B cell (primary cell): ENCODE measurements around the gene MFGE8. TPM values are rescaled to one million over a fixed set of nuclear protein-coding genes. Genes with fewer than 3 reads are reported as not detected.

Experiments used
- ATAC-seq: fragments of 200-7000 bp; cut with Tn5 transposase; one replicate; pipeline ENCODE4 v1.10.0; 2021; ENCODE audit warnings: low read depth, mild to moderate bottlenecking, moderate number of reproducible peaks, moderate library complexity
- CTCF ChIA-PET: fragments of 350-600 bp; sonication (Branson Sonifier 250); formaldehyde crosslinking; loops from one replicate; lab custom pipeline; 2021; ENCODE audit warnings: antibody characterized with exemption, inconsistent platforms; lab: Charles Lee
- POLR2A ChIA-PET: fragments of 350-600 bp; sonication (Branson Sonifier 250); formaldehyde crosslinking; loops from one replicate; lab custom pipeline; 2021; ENCODE audit warnings: antibody characterized with exemption; lab: Charles Lee
- DNase-seq: peaks from one replicate; pipeline ENCODE4 v3.0.0; 2013
- H2AFZ ChIP-seq: 2 replicates; pipeline ENCODE4 v1.6.1; 2012; ENCODE audit warnings: mild to moderate bottlenecking, low read depth, low read length; ENCODE audit not compliant: insufficient read depth, poor library complexity, severe bottlenecking
- H3K27ac ChIP-seq, 2 donors: 1 replicate in 1 of 2; 2 replicates in 1 of 2; pipeline ENCODE4 v1.5.1; 2012 to 2013; ENCODE audit warnings: low read length in 2 of 2, mild to moderate bottlenecking in 2 of 2, moderate library complexity in 1 of 2
- H3K27me3 ChIP-seq, 4 experiments: fragments of 200-600 bp in 1 of 4; sonication (generic) in 1 of 4; replicated peaks in 1 of 4; 1 replicate in 2 of 4; 2 replicates in 2 of 4; pipeline versions ENCODE4 v1.6.1 to v1.7.0; 2013 to 2016; ENCODE audit warnings: low read length in 3 of 4, mild to moderate bottlenecking in 2 of 4, mixed read lengths in 1 of 4, moderate library complexity in 1 of 4; ENCODE audit not compliant: insufficient read depth in 4 of 4, control insufficient read depth in 3 of 4; ENCODE audit errors: control extremely low read depth in 1 of 4
- H3K36me3 ChIP-seq, 2 experiments: replicated peaks in 1 of 2; 1 replicate in 1 of 2; 2 replicates in 1 of 2; pipeline versions ENCODE4 v1.6.1 to v1.7.1; 2013; ENCODE audit warnings: low read length in 1 of 2; ENCODE audit not compliant: insufficient read depth in 2 of 2, control insufficient read depth in 1 of 2; ENCODE audit errors: control extremely low read depth in 1 of 2, extremely low read depth in 1 of 2
- H3K4me1 ChIP-seq, 2 donors: fragments of 200-600 bp in 1 of 2; sonication (generic) in 1 of 2; 1 replicate in 1 of 2; 2 replicates in 1 of 2; pipeline versions ENCODE4 v1.5.1 to v1.6.1; 2013 to 2017; ENCODE audit warnings: low read length in 2 of 2; ENCODE audit not compliant: control insufficient read depth in 2 of 2, insufficient read depth in 2 of 2
- H3K4me2 ChIP-seq: replicated peaks from 2 replicates; pipeline ENCODE3; 2012; ENCODE audit warnings: mild to moderate bottlenecking, low read depth, low read length; ENCODE audit not compliant: poor library complexity, severe bottlenecking
- H3K4me3 ChIP-seq, 5 experiments: fragments of 200-600 bp in 1 of 5; sonication (generic) in 1 of 5; 1 replicate in 3 of 5; 2 replicates in 2 of 5; pipeline versions ENCODE4 v1.5.1 to v1.7.0; 2011 to 2016; ENCODE audit warnings: low read length in 4 of 5, mild to moderate bottlenecking in 4 of 5, low read depth in 2 of 5, control low read depth in 1 of 5, moderate library complexity in 1 of 5; ENCODE audit not compliant: insufficient read depth in 1 of 5; ENCODE audit errors: control extremely low read depth in 1 of 5, extremely low read depth in 1 of 5
- H3K79me2 ChIP-seq: fragments of 200-600 bp; sonication (generic); one replicate; pipeline ENCODE4 v1.6.0; 2016; ENCODE audit warnings: low read length; ENCODE audit not compliant: control insufficient read depth, insufficient read depth
- H3K9ac ChIP-seq: fragments of 200-600 bp; sonication (generic); 2 replicates; pipeline ENCODE4 v1.6.1; 2017; ENCODE audit warnings: mild to moderate bottlenecking, low read length, moderate library complexity
- H3K9me3 ChIP-seq, 3 donors: one replicate each; pipeline versions ENCODE4 v1.6.1 to v1.7.1; 2013; ENCODE audit warnings: low read length in 2 of 3; ENCODE audit not compliant: control insufficient read depth in 2 of 3, insufficient read depth in 1 of 3; ENCODE audit errors: control extremely low read depth in 1 of 3
- H4K20me1 ChIP-seq: 2 replicates; pipeline ENCODE4 v1.6.0; 2012; ENCODE audit warnings: mild to moderate bottlenecking, low read length; ENCODE audit not compliant: insufficient read depth, control insufficient read depth, poor library complexity, severe bottlenecking
- H3K27ac Mint-ChIP-seq: one replicate; pipeline ENCODE4 v1.8.0; 2021; ENCODE audit warnings: mixed read lengths
- H3K27me3 Mint-ChIP-seq: one replicate; pipeline ENCODE4 v1.8.0; 2021; ENCODE audit warnings: mixed read lengths
- H3K4me1 Mint-ChIP-seq: one replicate; pipeline ENCODE4 v1.8.0; 2021; ENCODE audit warnings: mixed read lengths
- H3K4me3 Mint-ChIP-seq: one replicate; pipeline ENCODE4 v1.8.0; 2021; ENCODE audit warnings: mixed read lengths
- H3K9me3 Mint-ChIP-seq: one replicate; pipeline ENCODE4 v1.8.0; 2022; ENCODE audit warnings: mixed read lengths; ENCODE audit not compliant: insufficient read depth
- CTCF ChIP-seq: fragments of 200-600 bp; IDR thresholded peaks from one replicate; pipeline ENCODE4 v1.8.0; 2022; ENCODE audit warnings: antibody characterized with exemption, mild to moderate bottlenecking
- EZH2 ChIP-seq: IDR thresholded peaks from 2 replicates; pipeline ENCODE4 v1.6.1; 2012; ENCODE audit warnings: borderline replicate concordance, low read depth, mild to moderate bottlenecking, moderate library complexity, low read length; ENCODE audit not compliant: insufficient read depth, poor library complexity, severe bottlenecking
- whole genome bisulfite sequencing: methylation state at CpG from one replicate; pipeline ENCODE4 v1.1.5; 2013; ENCODE audit warnings: missing lambda C conversion rate; ENCODE audit not compliant: insufficient coverage; 5-methylcytosine and 5-hydroxymethylcytosine counted together
- intact Hi-C: fragments of 100-400 bp; cut with micrococcal nuclease; formaldehyde crosslinking; loops from one replicate; pipeline ENCODE4 v1.10.0; 2022
- polyA plus RNA-seq: library from polyadenylated mRNA; depleted of rRNA; stranded (reverse); fragments of >200 nt; gene quantifications from 2 replicates; pipeline ENCODE4 v1.2.3, GENCODE V29; 2012
- total RNA-seq, 2 donors: library from RNA; stranded (reverse); fragments of 120-200 nt in 1 of 2; gene quantifications; 1 replicate in 1 of 2; 2 replicates in 1 of 2; pipeline versions ENCODE4 v1.2.3 to v1.2.4, GENCODE V29; 2013 to 2022

Gene MFGE8
- total and polyA plus RNA-seq, 2 donors (not counting 1 experiment from before 2014, with no cell fraction given) = 18.9 to 28.8 TPM

DNA sequence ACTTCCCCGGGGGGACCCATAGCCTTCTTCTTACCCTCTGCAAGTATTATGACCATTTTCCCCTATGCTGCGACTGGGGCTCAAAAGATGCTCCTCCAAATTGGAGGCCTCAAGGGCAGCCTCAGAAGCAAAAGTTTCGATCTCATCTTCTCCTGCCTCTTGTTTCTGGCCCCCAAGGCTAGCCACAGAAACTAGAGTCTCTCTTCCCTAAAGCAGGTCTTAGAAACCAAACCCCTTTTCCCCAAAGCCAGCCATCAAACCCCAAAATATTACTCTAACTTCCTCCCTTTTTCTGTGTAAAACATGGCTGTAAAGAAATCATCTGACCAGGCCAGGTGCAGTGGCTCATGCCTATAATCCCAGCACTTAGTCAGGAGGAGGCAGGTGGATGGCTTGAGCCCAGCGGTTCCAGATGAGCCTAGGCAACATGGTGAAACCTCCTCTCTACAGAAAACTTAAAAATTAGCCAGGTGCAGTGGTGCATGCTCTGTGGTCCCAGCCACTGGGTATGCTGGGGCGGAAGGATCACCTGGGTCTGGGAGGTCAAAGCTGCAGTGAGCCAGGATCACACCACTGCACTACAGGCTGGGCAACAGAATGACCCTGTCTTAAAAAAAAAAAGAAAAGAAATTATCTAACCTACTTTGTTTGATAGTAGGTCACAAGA lies 36.7 kb upstream of the MFGE8 start:
- no peak overlapping the region for H3K4me2 ChIP-seq
- H3K4me1 ChIP-seq = no peaks in the 10 kb centered on the region
- H3K36me3 ChIP-seq = no peaks in the 10 kb centered on the region
- no peak for TF ChIP-seq CTCF
- TF ChIP-seq EZH2 = no peak
- H3K4me3 ChIP-seq = no peak overlapping the region
- no peak overlapping the region for H2AFZ ChIP-seq
- H3K27me3 ChIP-seq = no peaks in the 10 kb centered on the region
- H3K27ac Mint-ChIP-seq = no peak overlapping the region
- no peak overlapping the region for H3K27ac ChIP-seq
- peaks cover 0 to 8% (median 0%) of the 10 kb centered on the region in 3 donors for H3K9me3 ChIP-seq
- H3K79me2 ChIP-seq = no peaks in the 10 kb centered on the region
- WGBS = 90% methylated on average over 5 of the region's 5 CpGs
- no peaks in the 10 kb centered on the region for H3K4me1 Mint-ChIP-seq
- H4K20me1 ChIP-seq = no peaks in the 10 kb centered on the region
- intact Hi-C loops = no loop called here
- H3K27me3 Mint-ChIP-seq = no peaks in the 10 kb centered on the region
- DNase-seq = no peak
- CTCF ChIA-PET = no interaction called here
- no peak overlapping the region for H3K9ac ChIP-seq
- no peaks in the 10 kb centered on the region for H3K9me3 Mint-ChIP-seq
- no peak for ATAC-seq
- H3K4me3 Mint-ChIP-seq = no peak overlapping the region
- POLR2A ChIA-PET = no interaction called here

GRCh38 chr15:88940110-88940675 lies 27.0 kb upstream of the MFGE8 start:
- H3K4me3 ChIP-seq = no peak overlapping the region
- H3K36me3 ChIP-seq = no peaks in the 10 kb centered on the region
- DNase-seq (no peak), ATAC-seq (no peak)
- Mint-ChIP-seq H3K4me3 (no peak overlapping the region), H3K27ac (no peak overlapping the region), H3K27me3 (peaks cover 9% of the 10 kb centered on the region), H3K9me3 (no peaks in the 10 kb centered on the region), H3K4me1 (no peaks in the 10 kb centered on the region)
- no peaks in the 10 kb centered on the region for H3K79me2 ChIP-seq
- no peak overlapping the region for H2AFZ ChIP-seq
- H3K9me3 ChIP-seq = peaks cover 0 to 6% (median 0%) of the 10 kb centered on the region in 3 donors
- no peak overlapping the region for H3K9ac ChIP-seq
- CTCF ChIA-PET = no interaction called here
- H4K20me1 ChIP-seq = no peaks in the 10 kb centered on the region
- H3K4me1 ChIP-seq = no peaks in the 10 kb centered on the region
- intact Hi-C loops = no loop called here
- no peak overlapping the region for H3K27ac ChIP-seq
- H3K27me3 ChIP-seq = peaks cover 0 to 2% (median 0%) of the 10 kb centered on the region in 4 experiments
- no peak overlapping the region for H3K4me2 ChIP-seq
- POLR2A ChIA-PET = no interaction called here
- no peak for TF ChIP-seq CTCF
- TF ChIP-seq EZH2 = no peak
- 98% methylated on average over 3 of the region's 4 CpGs for WGBS
